IPS-18a (cell line): ENCODE data around the gene PPP1R3G.

Experiments used
- H3K27ac ChIP-seq: one replicate; pipeline ENCODE4 v1.5.1; 2013; ENCODE audit warnings: low read length
- H3K27me3 ChIP-seq: one replicate; pipeline ENCODE4 v1.6.1; 2013; ENCODE audit warnings: mild to moderate bottlenecking, low read length; ENCODE audit not compliant: control insufficient read depth, insufficient read depth
- H3K36me3 ChIP-seq: one replicate; pipeline ENCODE4 v1.6.1; 2013; ENCODE audit warnings: low read depth, low read length; ENCODE audit not compliant: control insufficient read depth
- H3K4me1 ChIP-seq: one replicate; pipeline ENCODE4 v1.6.1; 2013; ENCODE audit warnings: low read depth, low read length; ENCODE audit not compliant: control insufficient read depth
- H3K4me3 ChIP-seq: one replicate; pipeline ENCODE4 v1.5.1; 2013; ENCODE audit warnings: low read length
- H3K9ac ChIP-seq: one replicate; pipeline ENCODE4 v1.6.1; 2013; ENCODE audit warnings: mild to moderate bottlenecking, low read length, moderate library complexity
- H3K9me3 ChIP-seq: one replicate; pipeline ENCODE4 v1.6.1; 2013; ENCODE audit warnings: low read depth, low read length; ENCODE audit not compliant: control insufficient read depth

PPP1R3G gene

DNA sequence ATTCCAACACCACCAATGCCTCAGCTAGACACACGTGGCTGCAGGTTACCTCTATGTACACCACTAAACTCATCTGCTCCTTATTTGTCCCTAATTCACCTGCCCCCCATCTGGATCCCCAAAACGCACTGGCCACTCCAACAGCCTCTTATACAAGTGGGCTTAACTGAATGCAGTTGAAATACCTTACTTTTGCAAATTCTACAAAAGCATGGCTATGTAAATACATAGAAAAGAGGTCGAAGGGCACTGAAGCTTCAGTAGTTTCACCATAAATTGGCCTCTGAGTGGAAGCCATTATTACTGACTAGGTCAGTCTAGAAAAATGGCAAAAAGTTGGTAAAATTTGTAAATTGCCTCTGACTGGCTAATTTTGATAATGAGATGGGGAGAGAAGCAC, 11.1 kb upstream of the PPP1R3G start:
- no peaks in the 10 kb centered on the region for H3K36me3 ChIP-seq
- no peaks in the 10 kb centered on the region for H3K4me1 ChIP-seq
- no peak overlapping the region for H3K27ac ChIP-seq
- H3K27me3 ChIP-seq = no peaks in the 10 kb centered on the region
- no peak overlapping the region for H3K4me3 ChIP-seq
- H3K9ac ChIP-seq = no peak overlapping the region
- no peaks in the 10 kb centered on the region for H3K9me3 ChIP-seq

DNA sequence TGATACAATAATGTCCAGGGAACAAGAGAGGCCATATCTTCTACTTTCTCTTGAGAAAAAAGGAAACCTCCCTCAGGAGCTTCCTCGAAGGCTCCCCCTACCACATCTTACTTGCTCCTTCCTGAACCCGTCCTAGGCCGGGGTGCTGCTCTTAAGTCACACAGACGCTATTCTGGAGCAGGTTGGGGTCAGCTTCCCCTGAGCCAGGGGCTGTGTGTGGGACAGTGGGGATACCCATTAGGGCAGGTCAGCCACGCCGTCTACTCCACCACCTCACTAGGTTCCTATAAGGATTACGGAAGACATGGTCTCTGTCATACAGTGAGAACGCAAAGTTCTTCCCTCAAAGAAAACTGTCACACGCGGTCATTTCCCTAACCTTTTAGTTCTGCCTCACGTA, 8.2 kb upstream of the PPP1R3G start:
- Histone ChIP-seq H3K27me3 (peaks cover 7% of the 10 kb centered on the region), H3K27ac (no peak overlapping the region), H3K4me1 (no peaks in the 10 kb centered on the region), H3K4me3 (no peak overlapping the region), H3K36me3 (no peaks in the 10 kb centered on the region), H3K9me3 (no peaks in the 10 kb centered on the region), H3K9ac (no peak overlapping the region)

DNA sequence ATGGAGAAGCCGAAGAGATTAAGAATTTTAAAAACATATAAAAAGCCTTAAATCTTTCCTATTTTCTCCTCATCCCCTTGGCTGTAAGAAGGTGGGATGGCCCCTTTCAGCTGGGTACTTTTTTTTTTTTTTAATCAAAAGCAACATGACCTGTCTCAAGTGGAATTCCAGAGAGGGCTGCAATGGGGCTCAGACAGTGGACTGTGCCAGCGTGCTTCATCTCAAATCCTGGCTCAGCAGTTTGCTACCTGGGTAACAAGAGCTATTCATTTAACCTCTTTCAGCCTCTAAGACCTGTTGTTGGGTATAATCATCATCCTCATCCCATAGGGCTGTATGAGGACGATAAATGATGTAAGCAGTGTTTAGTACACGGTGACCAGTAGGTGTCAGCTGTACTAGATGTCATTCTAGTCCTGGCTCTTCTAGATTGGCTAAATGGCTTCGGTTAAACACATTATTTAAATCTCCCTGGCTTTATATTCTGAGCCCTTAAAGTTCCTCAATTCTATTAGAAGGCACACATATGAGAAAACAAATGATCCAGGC, 6.9 kb upstream of the PPP1R3G start:
- H3K4me3 ChIP-seq = no peak overlapping the region
- no peaks in the 10 kb centered on the region for H3K36me3 ChIP-seq

DNA sequence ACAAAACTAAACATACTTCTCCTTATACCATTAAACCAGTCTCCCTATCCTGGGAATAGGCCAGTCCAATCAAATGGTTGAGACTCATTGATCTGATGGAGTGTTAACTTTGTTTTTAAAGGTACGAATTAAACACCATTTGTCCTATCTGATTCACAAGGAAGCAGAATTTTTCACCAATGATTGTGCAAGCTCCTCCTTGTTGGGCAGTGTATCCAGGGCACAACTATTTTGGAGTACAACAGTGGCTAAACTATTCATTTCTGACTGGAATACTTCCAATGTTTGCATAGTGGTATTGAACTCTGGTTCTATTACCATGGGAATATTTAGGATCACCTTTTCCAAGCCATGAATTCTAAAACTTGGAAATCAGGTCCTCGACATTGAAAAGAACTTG, 5.4 kb upstream of the PPP1R3G start:
- H3K27ac ChIP-seq = no peak overlapping the region
- H3K9me3 ChIP-seq = no peaks in the 10 kb centered on the region
- peaks cover 34% of the 10 kb centered on the region for H3K27me3 ChIP-seq
- no peaks in the 10 kb centered on the region for H3K36me3 ChIP-seq
- H3K4me1 ChIP-seq = no peaks in the 10 kb centered on the region
- no peak overlapping the region for H3K4me3 ChIP-seq
- H3K9ac ChIP-seq = no peak overlapping the region

More for the DNA sequence above, 6.9 kb upstream of the PPP1R3G start:
- Histone ChIP-seq H3K27me3 (peaks cover 20% of the 10 kb centered on the region), H3K4me1 (no peaks in the 10 kb centered on the region), H3K9me3 (no peaks in the 10 kb centered on the region), H3K9ac (no peak overlapping the region), H3K27ac (no peak overlapping the region)

DNA sequence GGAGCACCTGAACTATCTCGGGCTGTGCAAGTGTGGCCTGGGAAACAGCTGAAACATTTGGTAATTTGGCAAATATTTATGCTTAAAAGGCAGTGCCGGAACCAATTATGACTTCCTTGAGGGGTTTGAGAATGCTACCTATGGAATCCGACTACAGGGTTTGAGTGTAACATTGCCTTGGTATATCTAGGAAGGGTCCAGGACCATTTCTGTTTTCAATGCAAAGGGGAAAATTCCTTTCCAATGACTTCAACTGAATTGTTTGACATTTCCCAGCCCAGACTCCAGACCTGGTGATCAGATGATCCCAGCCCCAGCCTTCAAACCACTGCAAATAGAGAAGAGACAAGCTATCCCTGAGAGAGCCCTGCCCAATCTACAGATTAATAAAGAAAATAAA, 4.6 kb upstream of the PPP1R3G start:
- Histone ChIP-seq H3K27me3 (peaks cover 43% of the 10 kb centered on the region), H3K27ac (no peak overlapping the region), H3K4me3 (no peak overlapping the region), H3K9me3 (no peaks in the 10 kb centered on the region), H3K36me3 (no peaks in the 10 kb centered on the region), H3K4me1 (no peaks in the 10 kb centered on the region), H3K9ac (no peak overlapping the region)

DNA sequence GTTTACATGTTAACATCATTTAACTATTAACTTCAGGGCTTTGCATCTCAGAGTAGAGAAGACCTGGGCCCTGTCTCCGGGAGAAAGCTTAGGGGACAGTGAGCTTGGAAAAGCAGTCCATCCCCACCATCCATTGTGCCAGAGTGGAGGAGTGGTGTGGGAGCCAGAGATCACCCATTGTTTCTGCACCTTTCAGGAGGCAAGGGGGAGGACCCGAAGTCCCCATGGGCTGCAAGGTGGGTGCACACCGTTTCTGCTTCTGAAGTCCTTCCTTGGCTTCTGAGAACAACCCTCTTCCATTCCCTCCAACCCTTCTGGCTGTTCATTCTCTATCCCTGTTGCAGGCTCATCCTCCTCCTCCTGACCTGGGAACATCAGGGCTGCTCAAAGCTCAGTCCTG, 4.0 kb upstream of the PPP1R3G start:
- Histone ChIP-seq H3K27ac (no peak overlapping the region), H3K36me3 (no peaks in the 10 kb centered on the region), H3K4me3 (no peak overlapping the region), H3K4me1 (no peaks in the 10 kb centered on the region), H3K9me3 (no peaks in the 10 kb centered on the region), H3K9ac (no peak overlapping the region), H3K27me3 (peaks cover 49% of the 10 kb centered on the region)

DNA sequence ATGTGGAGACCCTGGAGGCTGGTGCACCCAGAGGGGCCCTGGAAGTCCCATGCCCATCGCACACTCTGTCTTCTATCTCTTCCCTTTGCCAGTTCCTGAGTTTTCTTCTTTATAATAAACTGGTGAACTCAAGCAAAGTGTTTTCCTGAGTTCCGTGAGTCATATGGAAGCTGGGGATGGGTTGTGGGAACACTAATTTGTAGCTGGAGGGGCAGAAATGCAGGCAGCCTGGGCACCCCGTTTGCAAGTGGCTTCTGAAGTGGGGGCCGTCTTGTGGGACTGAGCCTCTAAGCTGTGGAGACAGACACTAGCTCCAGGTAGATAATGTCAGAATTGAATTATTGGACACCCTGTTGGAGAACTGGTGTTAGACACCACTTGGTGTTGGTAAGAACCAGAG, 3.2 kb upstream of the PPP1R3G start:
- H3K4me3 ChIP-seq = no peak overlapping the region
- no peak overlapping the region for H3K9ac ChIP-seq
- H3K27ac ChIP-seq = no peak overlapping the region
- no peaks in the 10 kb centered on the region for H3K4me1 ChIP-seq
- no peaks in the 10 kb centered on the region for H3K36me3 ChIP-seq
- H3K9me3 ChIP-seq = no peaks in the 10 kb centered on the region
- peaks cover 57% of the 10 kb centered on the region for H3K27me3 ChIP-seq

DNA sequence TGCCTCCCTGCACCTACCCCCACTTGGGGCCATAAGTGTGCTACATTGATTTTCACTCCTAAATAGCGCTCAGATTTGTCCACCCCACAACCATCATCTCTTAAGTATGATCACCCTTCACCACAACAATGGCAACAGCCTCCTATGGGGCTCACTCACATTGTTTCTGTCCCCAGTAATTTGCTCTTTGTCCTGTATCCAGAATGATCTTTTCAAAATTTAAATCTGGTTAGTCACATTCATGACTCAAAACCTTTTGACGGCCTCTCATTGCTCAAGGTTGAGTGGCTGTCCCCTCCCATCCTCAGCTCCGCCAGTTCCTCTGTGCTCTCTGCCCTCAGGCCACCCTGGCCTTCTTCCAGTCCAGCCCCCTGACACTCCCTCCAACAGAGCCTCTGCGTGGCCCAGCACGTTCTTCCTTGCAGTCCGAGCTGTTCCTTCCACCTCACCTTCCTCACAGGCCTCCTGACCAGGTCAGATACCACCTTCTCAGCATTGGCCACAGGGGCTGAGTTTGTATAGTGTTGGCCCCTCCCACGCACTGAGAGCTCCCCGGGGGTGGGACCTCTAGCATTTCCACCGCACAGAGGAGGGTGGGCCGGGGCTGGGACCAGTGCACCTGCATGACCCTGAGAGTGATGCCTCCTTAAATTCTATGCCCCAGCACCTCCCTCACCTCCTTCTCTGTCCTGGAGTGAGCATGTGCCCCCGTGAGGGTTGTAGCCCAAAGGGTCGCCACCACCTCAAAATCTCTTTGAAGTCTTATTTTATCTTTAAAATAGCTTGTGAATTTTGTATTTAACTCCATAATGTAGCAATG, 2.4 kb upstream of the PPP1R3G start:
- Histone ChIP-seq H3K36me3 (no peaks in the 10 kb centered on the region), H3K4me3 (no peak overlapping the region), H3K27ac (no peak overlapping the region), H3K9me3 (no peaks in the 10 kb centered on the region), H3K27me3 (peaks cover 65% of the 10 kb centered on the region), H3K9ac (no peak overlapping the region), H3K4me1 (no peaks in the 10 kb centered on the region)

DNA sequence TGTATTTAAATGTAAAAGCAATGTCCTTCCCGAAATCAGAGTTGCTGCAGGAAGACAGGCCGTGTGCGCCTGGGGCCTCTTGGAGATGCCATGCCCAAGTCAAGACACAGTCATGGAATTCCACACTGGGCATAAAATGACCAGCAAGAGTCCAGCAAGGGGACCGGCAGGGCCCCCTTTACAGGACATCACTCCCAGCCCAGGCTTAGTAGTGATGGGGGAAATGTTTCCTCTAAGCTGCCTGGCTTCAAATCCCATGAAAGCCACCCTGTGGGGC, 1.9 kb upstream of the PPP1R3G start:
- no peaks in the 10 kb centered on the region for H3K9me3 ChIP-seq
- H3K9ac ChIP-seq = no peak overlapping the region
- H3K4me1 ChIP-seq = no peaks in the 10 kb centered on the region
- no peak overlapping the region for H3K27ac ChIP-seq
- peaks cover 66% of the 10 kb centered on the region for H3K27me3 ChIP-seq
- H3K4me3 ChIP-seq = no peak overlapping the region
- no peaks in the 10 kb centered on the region for H3K36me3 ChIP-seq

DNA sequence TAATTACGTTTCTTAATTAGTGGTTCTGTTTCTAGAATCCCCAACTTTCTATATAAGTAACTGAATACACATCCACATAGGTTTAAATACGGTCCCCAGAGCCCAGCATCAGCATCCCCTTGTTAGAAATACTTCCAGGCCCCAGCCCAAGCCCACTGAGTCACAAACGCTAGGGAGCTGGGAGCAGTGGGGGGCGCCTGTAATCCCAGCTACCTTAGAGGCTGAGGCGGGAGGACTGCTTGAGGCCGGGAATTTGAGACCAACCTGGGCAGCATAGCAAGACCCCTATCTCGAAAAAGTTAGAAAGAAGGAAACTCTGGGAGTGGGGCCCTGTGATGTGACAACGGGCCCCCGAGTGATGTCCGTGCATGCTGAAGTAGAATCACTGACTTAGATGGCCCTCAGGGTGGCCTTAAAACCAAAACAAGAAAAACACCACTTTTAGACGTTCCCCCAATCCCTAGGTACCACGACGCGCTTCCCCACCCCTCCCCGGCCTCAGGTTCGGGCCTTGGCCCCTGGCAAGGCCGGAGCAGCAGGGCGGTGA, 1.3 kb upstream of the PPP1R3G start:
- H3K4me3 ChIP-seq = peak overlapping the region; percentile 67
- H3K27me3 ChIP-seq = peaks cover 66% of the 10 kb centered on the region
- H3K36me3 ChIP-seq = no peaks in the 10 kb centered on the region
- no peak overlapping the region for H3K9ac ChIP-seq
- H3K9me3 ChIP-seq = no peaks in the 10 kb centered on the region
- no peaks in the 10 kb centered on the region for H3K4me1 ChIP-seq
- H3K27ac ChIP-seq = no peak overlapping the region

DNA sequence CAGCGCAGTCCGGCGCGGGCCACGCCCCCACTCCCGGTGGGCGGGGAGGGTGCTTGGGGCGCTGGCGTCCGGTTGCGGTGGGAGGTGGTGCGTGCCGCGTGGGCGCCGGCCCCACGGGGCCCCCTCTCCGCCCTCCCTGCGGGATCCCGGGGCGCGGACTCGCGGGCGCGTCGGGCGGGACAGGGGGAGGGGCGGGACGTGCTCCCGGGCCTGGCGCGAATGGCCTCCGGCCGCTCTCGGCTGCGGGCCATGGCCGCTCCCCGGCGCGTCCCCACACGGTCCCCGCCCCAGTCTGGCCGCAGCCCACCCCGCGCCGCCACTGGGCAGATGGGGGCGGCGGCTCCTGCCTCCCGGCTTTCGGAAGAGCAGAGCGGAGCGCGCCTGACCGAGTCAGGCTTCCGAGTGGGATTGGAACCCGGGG, 771 bp upstream of the PPP1R3G start:
- Histone ChIP-seq H3K27ac (no peak overlapping the region), H3K9me3 (no peaks in the 10 kb centered on the region), H3K9ac (no peak overlapping the region), H3K36me3 (no peaks in the 10 kb centered on the region), H3K4me3 (peak overlapping the region; percentile 67), H3K4me1 (no peaks in the 10 kb centered on the region), H3K27me3 (peaks cover 66% of the 10 kb centered on the region)
